Omental fat pad (tissue), 4 donors: ENCODE data around the gene OLFM2. TPM values are rescaled to one million over a fixed set of nuclear protein-coding genes. Genes with fewer than 3 reads are reported as not detected.

Source experiments
- ATAC-seq: fragments of 150-250 bp; one replicate; pipeline ENCODE4 v1.9.1; 2016; ENCODE audit warnings: mild to moderate bottlenecking, moderate library complexity; ENCODE audit not compliant: low FRiP score
- DNase-seq: peaks from one replicate; pipeline ENCODE4 v3.0.0-alpha.2; 2019; ENCODE audit warnings: low spot score
- CTCF ChIP-seq, 3 donors: fragments of 450-650 bp; IDR thresholded peaks; one replicate each; pipeline ENCODE4 v1.5.1; 2016 to 2017; ENCODE audit warnings: antibody characterized with exemption in 3 of 3, mild to moderate bottlenecking in 3 of 3, moderate library complexity in 2 of 3
- total RNA-seq, 4 donors: library from RNA; depleted of rRNA; stranded (reverse); fragments of >200 nt; gene quantifications; one replicate each; pipeline ENCODE4 v1.1.0, GENCODE V29; 2016

OLFM2 gene
- total RNA-seq, result 10 to 100 TPM; 12.9 to 41.3 (median 23.6) TPM

- ATAC-seq, result no peak
- no peak for DNase-seq
Observed at GRCh38 chr19:9936326-9937000, at the start of gene OLFM2. Gene OLFM2, minus strand, starts transcription at chr19:9936515. Its CDS starts 149 bp downstream, at chr19:9936366.

GRCh38 chr19:9981406-9982260, 45.3 kb upstream of the OLFM2 start:
- DNase-seq (no peak), ATAC-seq (no peak)
- TF ChIP-seq CTCF (IDR thresholded peaks at IDR 0.05), result no peak

More at GRCh38 chr19:9936326-9937000, at the start of gene OLFM2:
- no peak for TF ChIP-seq CTCF (IDR thresholded peaks at IDR 0.05)

DNA sequence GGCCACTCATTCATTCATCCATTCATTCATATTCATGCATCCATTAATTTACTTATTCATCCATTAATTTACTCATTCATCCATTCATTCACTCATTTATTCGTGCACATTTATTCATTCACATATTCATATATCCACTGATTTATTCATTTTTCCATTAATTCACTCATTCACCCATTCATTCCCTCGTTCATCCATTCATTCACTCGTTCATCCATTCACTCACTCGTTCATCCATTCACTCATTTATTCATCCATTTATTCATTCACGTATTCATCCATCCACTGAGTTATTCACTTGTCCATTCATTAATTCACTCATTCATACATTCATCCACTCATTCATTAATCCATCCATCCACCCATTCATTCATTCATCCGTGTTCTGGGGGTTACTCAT, 35.8 kb upstream of the OLFM2 start:
- no peak for TF ChIP-seq CTCF (IDR thresholded peaks at IDR 0.05)
- DNase-seq (no peak), ATAC-seq (no peak)

GRCh38 chr19:9971166-9971897, 35.0 kb upstream of the OLFM2 start:
- no peak for DNase-seq
- ATAC-seq, result no peak
- TF ChIP-seq CTCF (IDR thresholded peaks at IDR 0.05), result no peak

DNA sequence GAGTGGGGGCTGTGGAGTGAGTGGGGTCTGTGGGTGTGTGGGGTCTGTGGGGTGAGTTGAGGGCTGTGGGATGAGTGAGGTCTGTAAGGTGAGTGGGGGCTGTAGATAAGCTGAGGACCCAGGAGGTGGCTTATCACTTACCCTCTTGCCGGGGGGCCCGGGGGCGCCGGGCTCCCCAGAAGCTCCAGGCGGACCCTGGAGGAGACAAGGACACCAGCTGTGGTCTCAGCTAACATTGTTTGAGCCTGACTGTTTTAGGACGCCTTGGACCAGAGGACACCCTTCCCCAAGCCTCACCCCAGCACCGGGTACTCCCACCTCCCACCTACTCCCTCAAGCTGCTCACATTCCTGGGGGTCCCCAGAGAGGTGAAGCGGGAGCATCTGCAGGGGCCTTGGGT, 34.2 kb upstream of the OLFM2 start:
- no peak for TF ChIP-seq CTCF (IDR thresholded peaks at IDR 0.05)
- no peak for ATAC-seq
- no peak for DNase-seq

- ATAC-seq, result no peak
- no peak for DNase-seq
- TF ChIP-seq CTCF (IDR thresholded peaks at IDR 0.05), result no peak
Observed at GRCh38 chr19:9969688-9969975, 33.3 kb upstream of the OLFM2 start.
